GM12892 (cell line): ENCODE measurements around the gene DHRS1.

ENCODE experiments used
- DNase-seq: peaks from one replicate; pipeline ENCODE4 v3.0.0; 2011; ENCODE audit not compliant: insufficient read length
- FAIRE-seq: peaks from 2 replicates; lab custom pipeline; 2011; peaks lifted over from hg19 to GRCh38; lab: Jason Lieb, UNC
- POLR2A ChIP-seq: IDR thresholded peaks from 2 replicates; pipeline ENCODE4 v1.6.1; 2011; ENCODE audit warnings: low read depth, low read length, control low read depth
- POLR2AphosphoS5 ChIP-seq: IDR thresholded peaks from 2 replicates; pipeline ENCODE4 v1.6.1; 2011; ENCODE audit warnings: low read depth, low read length, control low read depth
- TAF1 ChIP-seq: IDR thresholded peaks from 2 replicates; pipeline ENCODE4 v1.6.1; 2011; ENCODE audit warnings: low read depth, mild to moderate bottlenecking, control low read depth, low read length, borderline replicate concordance

The DHRS1 gene

DNA sequence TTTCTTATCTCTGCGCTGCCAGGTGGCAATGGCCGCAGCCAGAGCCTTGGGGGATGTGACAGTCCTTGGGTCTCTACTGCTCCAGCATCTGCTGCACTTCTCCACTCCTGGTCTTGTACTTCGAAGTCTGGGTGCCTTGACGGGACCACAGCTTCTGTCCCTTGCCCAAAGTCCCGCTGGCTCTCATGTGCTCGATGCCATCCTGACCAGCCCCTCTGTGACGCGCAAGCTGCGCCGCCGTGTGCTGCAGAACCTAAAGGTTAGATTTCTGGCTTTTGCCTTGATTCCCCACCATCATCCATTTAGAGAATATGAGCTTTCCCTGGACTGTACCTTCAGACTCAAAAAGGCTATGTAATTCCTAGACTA is 4.4 kb upstream of the DHRS1 start:
- DNase-seq (no peak), FAIRE-seq (no peak)
- TF ChIP-seq POLR2AphosphoS5 (no peak), TAF1 (no peak), POLR2A (no peak)

DNA sequence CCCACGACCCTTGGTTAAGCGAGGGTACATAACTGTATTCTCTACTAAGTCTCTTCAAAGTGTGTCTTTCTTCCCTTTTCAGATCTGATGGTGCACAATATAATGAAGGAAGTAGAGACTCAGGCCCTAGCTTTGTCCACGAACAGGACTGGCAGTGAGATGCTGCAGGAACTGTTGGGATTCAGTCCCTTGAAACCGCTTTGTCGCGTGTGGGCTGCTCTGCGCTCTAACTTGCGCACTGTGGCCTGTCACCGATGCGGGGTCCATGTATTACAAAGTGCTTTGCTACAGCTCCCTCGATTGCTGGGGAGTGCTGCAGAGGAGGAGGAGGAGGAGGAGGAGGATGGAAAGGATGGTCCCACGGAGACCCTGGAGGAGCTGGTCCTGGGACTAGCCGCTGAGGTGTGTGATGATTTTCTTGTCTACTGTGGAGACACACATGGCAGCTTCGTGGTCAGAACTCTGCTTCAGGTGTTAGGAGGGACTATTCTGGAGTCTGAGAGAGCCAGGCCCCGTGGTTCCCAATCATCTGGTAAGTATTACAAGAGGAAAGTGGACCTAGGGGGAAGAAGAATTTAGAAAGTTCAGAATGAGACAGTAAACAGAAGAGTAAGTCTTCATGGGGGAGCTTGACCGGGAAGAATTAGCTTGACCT is 873 bp upstream of the DHRS1 start:
- FAIRE-seq (no peak), DNase-seq (no peak)
- TF ChIP-seq POLR2AphosphoS5 (no peak), TAF1 (no peak), POLR2A (no peak)

DNA sequence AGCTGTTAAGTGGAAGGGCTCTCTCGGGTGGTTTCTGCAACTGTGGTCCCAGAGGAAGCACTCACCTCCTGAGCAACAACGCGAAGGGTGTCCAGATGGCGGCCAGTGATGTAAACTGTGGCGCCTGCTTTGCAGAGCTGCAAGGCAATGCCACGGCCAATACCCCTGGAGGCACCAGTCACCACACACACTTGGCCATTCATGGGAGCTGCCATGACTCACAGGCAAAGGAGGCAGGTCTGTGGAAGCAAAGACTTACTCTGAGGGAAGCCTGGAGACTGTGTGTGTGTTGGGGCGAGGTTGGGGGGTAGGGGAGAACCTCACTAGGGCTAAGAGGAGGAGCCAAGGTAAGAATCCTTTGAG is 707 bp downstream of the DHRS1 start:
- DNase-seq (no peak), FAIRE-seq (no peak)
- TF ChIP-seq TAF1: no peak
- TF ChIP-seq POLR2A: no peak
- TF ChIP-seq POLR2AphosphoS5: no peak

DNA sequence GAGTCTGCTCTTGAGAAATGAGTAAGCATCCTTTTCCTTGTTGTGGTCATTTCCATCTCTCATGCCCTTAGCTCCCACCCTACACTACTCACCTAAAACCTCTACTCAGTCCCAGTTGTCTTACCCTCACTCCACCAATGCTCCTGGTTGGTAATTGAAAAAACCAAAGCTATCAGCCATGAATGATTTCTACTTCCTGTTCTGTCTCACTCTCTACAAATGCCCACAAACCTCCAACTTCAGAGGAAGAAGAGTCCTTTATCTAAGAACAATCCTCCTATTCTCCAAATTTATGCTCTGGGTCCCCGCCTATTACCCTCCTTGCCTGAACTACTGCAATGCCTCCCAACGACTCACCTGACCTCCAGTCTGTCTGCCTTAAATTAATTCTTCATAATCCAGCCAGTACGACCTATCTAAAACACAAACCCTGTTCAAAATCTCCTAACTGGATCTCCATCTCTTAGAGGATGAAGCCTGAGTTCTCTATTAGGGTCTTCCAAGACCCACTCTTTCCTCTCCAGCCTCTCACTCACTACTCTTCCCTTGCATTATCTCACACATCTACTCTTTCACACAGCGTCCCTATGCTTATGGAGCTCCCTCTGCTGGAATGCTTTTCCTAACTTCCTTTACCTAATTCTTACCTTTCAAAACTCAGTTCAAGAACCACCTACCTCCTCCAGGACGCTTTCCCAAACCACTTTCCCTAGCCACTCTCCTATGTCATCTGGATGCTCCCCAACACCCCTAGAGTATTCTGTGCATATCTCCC is 2.2 kb downstream of the DHRS1 start:
- no peak for FAIRE-seq
- no peak for TF ChIP-seq POLR2A
- TF ChIP-seq TAF1: no peak
- TF ChIP-seq POLR2AphosphoS5: no peak
- DNase-seq: no peak

DNA sequence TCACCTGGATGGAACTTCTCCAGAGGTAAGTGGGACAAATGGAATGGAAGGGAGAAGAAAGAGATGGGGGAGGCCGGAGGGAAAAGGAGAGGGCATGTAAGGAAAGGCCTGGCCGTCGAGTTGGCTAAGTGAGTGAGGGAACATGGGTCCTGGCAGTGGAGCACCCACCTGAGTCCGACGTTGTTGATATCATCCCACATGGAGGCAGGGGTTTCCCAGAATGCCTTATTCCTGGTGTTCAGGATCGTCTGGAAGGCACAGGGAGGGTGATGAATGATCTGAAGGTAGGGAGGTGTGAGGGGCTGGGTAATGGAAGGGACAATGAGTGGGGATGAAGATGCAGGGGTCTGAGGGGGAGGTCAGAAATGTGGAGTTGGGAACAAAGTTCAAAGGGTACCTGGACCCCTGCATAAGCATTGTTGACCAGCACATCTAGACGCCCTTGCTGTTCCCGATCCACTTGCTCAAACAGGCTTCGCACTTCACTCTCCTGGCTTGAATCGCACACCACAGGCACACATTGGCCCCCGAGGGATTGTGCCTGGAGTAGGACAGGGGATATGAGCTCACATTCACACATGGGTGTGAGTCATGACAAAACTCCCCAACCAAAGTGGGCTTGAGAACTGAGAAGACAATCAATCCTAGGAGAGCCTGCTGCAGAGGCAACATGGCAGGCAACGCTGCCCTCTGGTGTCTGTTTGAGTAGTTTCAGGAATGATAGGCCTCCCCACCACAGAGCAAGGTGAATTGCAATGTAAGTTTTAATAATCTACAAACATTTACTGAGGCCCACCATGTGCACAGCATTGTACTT is 3.0 kb downstream of the DHRS1 start:
- FAIRE-seq: peak; percentile 83
- peak; percentile 58 for DNase-seq
- TF ChIP-seq POLR2AphosphoS5 (no peak), POLR2A (no peak), TAF1 (no peak)

DNA sequence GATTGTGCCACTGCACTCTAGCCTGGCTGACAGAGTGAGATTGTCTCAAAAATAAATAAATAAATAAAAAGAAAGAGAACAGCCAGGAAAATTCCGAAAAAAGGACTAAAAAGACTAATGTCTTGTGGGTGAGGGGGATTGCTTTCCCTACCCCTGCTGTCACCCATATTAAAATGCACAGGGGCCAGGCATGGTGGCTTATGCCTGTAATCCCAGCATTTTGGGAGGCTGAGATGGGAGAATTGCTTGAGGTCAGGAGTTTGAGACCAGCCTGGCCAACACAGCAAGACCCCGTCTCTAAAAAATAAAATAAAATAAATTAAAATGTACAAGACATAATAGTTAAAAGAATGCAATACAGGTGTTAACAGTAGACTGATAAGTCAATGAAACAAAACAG is 6.1 kb downstream of the DHRS1 start:
- TF ChIP-seq POLR2A: no peak
- TF ChIP-seq POLR2AphosphoS5: no peak
- TF ChIP-seq TAF1: no peak
- no peak for DNase-seq
- FAIRE-seq: no peak

DNA sequence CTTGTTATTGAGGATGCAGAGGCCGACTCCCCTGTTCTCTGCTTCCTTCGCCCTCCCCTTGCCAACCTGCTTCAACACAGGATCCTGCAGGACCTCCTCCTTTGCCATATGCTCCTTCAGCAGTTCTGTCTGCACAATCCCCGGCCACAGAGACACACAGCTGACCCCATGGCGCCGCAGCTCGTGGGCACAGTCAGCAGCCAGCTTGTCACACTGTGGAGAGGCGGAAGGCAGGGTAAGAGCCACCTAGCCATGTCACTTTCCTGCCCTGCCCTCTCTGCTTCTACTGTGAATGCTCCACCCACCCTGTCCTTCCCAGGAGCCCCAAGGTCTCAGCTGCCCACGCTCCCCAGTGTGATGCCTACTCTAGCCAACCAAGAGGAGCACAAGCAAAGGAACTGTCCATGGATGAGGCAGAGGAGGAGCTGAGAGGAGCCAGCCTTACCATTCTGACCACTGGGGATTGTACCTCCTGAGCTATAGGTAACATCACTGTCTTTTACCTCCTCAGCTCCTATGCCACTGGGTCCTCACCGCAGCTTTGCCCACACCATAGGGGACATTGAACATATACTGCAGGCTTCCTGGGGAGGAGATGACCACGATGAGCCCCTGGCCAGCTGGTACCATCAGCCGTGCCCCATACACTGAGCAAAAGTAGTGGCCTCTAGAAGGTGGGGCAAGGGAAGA is 7.3 kb downstream of the DHRS1 start:
- FAIRE-seq: no peak

DNA sequence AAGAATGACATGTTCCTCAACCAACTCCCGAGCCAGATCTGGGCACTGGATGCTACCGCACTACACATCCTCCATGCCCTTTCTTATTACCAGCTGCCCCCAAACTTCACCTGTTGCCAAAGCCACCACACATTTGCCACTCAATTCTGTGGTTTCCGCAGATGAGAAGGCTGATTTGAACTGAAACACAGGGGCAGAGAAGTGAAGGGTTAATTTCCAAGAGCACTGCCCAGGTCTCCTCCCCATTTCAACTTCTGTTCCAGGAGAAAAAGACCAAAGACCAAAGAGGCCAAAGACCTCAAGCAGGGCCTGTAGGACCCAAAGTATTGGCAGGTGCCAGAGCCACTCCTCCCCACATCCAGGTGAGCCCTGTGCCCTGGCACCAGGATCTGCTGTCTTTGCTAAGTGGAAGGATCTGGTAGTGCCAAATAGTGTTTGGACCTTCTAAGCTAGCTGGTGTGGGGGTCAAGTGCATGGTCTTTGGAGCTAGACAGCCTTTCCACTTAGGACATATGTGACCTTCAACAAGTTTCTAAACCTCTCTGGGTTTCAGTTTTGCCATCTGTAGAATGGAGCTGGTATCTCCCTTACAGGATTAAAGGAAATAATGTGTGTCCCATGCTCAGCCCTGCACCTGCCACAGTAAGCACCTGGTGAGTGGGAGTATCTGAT is 8.0 kb downstream of the DHRS1 start:
- no peak for TF ChIP-seq POLR2A
- TF ChIP-seq POLR2AphosphoS5: no peak
- TF ChIP-seq TAF1: no peak
- FAIRE-seq (no peak), DNase-seq (no peak)

More for the DNA sequence above, 7.3 kb downstream of the DHRS1 start:
- DNase-seq: no peak
- TF ChIP-seq POLR2A (no peak), POLR2AphosphoS5 (no peak), TAF1 (no peak)

DNA sequence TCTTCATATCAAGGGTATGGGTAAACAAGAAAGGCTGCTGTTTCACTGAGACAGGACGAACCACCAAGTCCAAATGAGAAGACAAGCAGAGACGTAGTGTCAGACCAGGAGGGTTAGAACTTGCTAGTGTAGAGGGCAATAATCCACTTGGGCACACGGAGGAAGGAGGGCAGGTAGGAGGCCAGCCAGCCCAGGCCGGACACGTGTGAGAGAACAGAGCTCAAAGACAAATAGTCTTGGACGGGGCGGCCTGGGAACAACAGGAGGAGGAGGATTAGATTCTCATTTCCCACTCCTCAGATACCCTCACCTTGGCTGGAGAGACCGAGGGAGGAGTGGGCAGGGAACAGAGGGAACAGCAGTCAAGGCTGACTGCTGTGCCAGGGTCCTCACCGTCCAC is 8.8 kb downstream of the DHRS1 start:
- FAIRE-seq (no peak), DNase-seq (no peak)
- TF ChIP-seq POLR2AphosphoS5 (no peak), POLR2A (0 out of 2 replicates have a peak, but pooled peaks have one; percentile 16), TAF1 (no peak)

DNA sequence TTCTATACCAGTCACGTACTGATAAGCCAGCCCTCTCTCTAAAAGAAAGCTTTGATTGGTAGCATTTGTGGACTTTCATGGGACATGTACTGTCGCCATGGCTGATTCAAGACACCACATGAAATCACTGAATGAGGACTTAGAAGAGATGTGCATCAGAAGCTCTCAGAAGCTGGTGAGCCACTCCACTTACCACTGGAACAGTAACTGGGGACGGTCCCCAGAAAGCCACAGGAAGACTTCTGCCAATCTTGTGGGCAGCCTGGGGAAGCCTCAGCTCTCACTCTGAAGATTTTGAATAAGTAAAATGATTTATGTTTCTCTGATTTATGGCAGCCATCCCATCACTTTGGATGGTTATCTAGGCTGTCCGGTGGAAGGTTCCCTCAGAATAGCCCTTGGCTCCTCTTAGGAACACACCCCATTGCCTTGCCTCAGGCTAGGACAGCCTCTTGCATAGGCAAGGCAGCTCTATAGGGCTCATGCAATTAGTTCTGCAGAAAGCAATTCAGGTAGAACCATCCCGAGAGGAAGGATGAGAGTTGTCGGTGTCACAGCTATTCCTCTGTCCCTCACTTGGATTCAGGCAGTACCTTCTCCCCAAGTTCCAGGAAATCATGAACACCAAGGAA is 9.8 kb downstream of the DHRS1 start:
- no peak for DNase-seq
- TF ChIP-seq TAF1 (no peak), POLR2A (no peak), POLR2AphosphoS5 (no peak)
- peak; percentile 64 for FAIRE-seq
